Measurements from ENCODE around the gene MAPK7. TPM values are rescaled to one million over a fixed set of nuclear protein-coding genes. Genes with fewer than 3 reads are reported as not detected.

MAPK7 gene
- total RNA-seq, 1 experiment from 2014 or later, result 40.0 TPM

DNA sequence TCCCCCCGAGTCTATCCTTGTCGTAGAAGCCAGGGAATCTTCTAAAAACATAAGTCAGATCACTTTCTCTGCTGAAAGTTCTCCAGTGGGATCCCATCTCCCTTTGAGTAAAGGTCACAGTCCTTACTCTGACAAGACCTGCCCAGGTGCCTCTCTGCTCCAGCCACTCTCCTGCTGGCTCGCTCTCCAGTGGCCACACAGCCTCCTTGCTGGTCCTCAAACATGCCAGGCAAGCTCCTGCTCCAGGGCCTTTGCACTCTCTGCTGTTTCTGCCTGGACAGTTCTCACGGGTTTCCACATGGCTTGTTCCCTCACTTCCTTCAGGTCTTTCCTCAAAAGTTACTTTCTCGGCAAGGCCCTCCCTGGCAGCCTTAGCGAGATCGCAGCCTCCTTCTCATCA lies 19.1 kb upstream of the MAPK7 start:
- CTCF ChIA-PET, result no interaction called here
- no TSS peak for BruUV-seq (replicated peaks)

DNA sequence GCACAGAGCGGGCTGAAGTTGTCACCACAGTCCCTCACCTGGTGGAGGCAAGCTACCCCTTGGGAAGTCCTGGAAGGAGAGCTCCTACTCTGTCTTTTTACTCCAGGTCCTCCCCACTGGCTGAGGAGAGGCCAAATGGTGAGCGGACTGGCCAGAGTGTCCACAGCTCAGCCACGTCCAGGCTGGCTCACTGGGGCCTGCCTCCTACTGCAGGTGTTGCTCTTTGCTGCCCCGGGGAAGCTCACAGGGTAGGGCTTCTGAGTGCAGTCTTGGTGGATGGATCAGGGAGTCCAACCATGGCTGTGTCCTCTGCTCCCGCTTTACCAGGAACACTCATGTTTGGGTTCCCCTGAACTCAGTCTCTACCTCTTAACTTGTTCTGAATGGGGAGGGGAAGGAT lies 18.4 kb upstream of the MAPK7 start:
- DNase-seq (ENCODE audit: low spot score), result no peak
- intact Hi-C loops (cut with micrococcal nuclease; ENCODE audit: unreplicated experiment), result loop anchor here (5.0 kb wide), 1 partner anchor 287 kb away; the partner anchor contains the start of gene ALDH3A2

More for the DNA sequence above, 19.1 kb upstream of the MAPK7 start:
- H3K4me3 ChIP-seq (ENCODE audit: low read depth, low read length, poor library complexity, severe bottlenecking), result no peak overlapping the region
- H3K4me1 ChIP-seq (ENCODE audit: insufficient read depth, low read length, poor library complexity, severe bottlenecking), result peaks cover 13% of the 10 kb centered on the region
- intact Hi-C loops (cut with micrococcal nuclease; ENCODE audit: unreplicated experiment), result no loop called here
- H3K27ac ChIP-seq (ENCODE audit: low read depth, low read length, poor library complexity, severe bottlenecking), result no peak overlapping the region
- DNase-seq (ENCODE audit: low spot score), result no peak
- H3K9me3 ChIP-seq (ENCODE audit: low read depth, low read length, poor library complexity, severe bottlenecking), result no peaks in the 10 kb centered on the region
- TF ChIP-seq EZH2 (IDR thresholded peaks at IDR 0.05; ENCODE audit: borderline replicate concordance, low read depth, low read length, poor library complexity, severe bottlenecking), result no peak
- TF ChIP-seq, protein P1, sequence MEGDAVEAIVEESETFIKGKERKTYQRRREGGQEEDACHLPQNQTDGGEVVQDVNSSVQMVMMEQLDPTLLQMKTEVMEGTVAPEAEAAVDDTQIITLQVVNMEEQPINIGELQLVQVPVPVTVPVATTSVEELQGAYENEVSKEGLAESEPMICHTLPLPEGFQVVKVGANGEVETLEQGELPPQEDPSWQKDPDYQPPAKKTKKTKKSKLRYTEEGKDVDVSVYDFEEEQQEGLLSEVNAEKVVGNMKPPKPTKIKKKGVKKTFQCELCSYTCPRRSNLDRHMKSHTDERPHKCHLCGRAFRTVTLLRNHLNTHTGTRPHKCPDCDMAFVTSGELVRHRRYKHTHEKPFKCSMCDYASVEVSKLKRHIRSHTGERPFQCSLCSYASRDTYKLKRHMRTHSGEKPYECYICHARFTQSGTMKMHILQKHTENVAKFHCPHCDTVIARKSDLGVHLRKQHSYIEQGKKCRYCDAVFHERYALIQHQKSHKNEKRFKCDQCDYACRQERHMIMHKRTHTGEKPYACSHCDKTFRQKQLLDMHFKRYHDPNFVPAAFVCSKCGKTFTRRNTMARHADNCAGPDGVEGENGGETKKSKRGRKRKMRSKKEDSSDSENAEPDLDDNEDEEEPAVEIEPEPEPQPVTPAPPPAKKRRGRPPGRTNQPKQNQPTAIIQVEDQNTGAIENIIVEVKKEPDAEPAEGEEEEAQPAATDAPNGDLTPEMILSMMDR (conservative IDR thresholded peaks at IDR 0.05; ENCODE audit: low read depth, low read length), result no peak
- no peaks in the 10 kb centered on the region for H3K27me3 ChIP-seq (replicated peaks; ENCODE audit: insufficient read depth, low read depth, low read length, poor library complexity)
- POLR2A ChIA-PET (ENCODE audit: low non-redundant PET), result no interaction called here
- H3K36me3 ChIP-seq (ENCODE audit: insufficient read depth, low read length, poor library complexity, severe bottlenecking), result no peaks in the 10 kb centered on the region

DNA sequence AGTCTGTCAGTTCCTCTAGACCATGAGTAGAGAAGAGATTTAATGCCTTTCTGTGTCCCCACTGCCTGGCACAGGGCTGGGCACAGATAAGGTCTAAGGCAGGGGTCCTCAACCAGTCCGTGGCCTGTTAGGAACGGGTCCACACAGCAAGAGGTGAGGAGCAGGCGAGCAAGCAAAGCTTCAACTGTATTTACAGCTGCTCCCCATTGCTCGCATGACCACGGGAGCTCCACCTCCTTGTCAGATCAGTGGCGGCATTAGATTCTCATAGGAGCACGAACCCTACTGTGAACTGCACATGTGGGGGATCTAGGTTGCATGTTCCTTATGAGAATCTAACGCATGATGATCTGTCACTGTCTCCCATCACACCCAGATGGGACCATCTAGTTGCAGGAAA lies 17.5 kb upstream of the MAPK7 start:
- intact Hi-C loops (cut with micrococcal nuclease; ENCODE audit: unreplicated experiment), result loop anchor here (5.0 kb wide), 1 partner anchor 287 kb away; the partner anchor contains the start of gene ALDH3A2
- CTCF ChIA-PET, result no interaction called here
- no TSS peak for BruUV-seq (replicated peaks)

More for the DNA sequence above, 18.4 kb upstream of the MAPK7 start:
- no peaks in the 10 kb centered on the region for H3K9me3 ChIP-seq (ENCODE audit: low read depth, low read length, poor library complexity, severe bottlenecking)
- CTCF ChIA-PET, result no interaction called here
- H3K36me3 ChIP-seq (ENCODE audit: insufficient read depth, low read length, poor library complexity, severe bottlenecking), result no peaks in the 10 kb centered on the region
- no peak overlapping the region for H3K4me3 ChIP-seq (ENCODE audit: low read depth, low read length, poor library complexity, severe bottlenecking)
- POLR2A ChIA-PET (ENCODE audit: low non-redundant PET), result no interaction called here
- no peak overlapping the region for H3K27ac ChIP-seq (ENCODE audit: low read depth, low read length, poor library complexity, severe bottlenecking)
- no peak for TF ChIP-seq EZH2 (IDR thresholded peaks at IDR 0.05; ENCODE audit: borderline replicate concordance, low read depth, low read length, poor library complexity, severe bottlenecking)
- TF ChIP-seq, protein P1 (conservative IDR thresholded peaks at IDR 0.05; ENCODE audit: low read depth, low read length), result no peak
- H3K27me3 ChIP-seq (replicated peaks; ENCODE audit: insufficient read depth, low read depth, low read length, poor library complexity), result no peaks in the 10 kb centered on the region
- peaks cover 20% of the 10 kb centered on the region for H3K4me1 ChIP-seq (ENCODE audit: insufficient read depth, low read length, poor library complexity, severe bottlenecking)
- BruUV-seq (replicated peaks), result no TSS peak

More for the DNA sequence above, 17.5 kb upstream of the MAPK7 start:
- no peak for TF ChIP-seq EZH2 (IDR thresholded peaks at IDR 0.05; ENCODE audit: borderline replicate concordance, low read depth, low read length, poor library complexity, severe bottlenecking)
- TF ChIP-seq, protein P1 (conservative IDR thresholded peaks at IDR 0.05; ENCODE audit: low read depth, low read length), result no peak
- no peak overlapping the region for H3K4me3 ChIP-seq (ENCODE audit: low read depth, low read length, poor library complexity, severe bottlenecking)
- no peak overlapping the region for H3K27ac ChIP-seq (ENCODE audit: low read depth, low read length, poor library complexity, severe bottlenecking)
- no peaks in the 10 kb centered on the region for H3K36me3 ChIP-seq (ENCODE audit: insufficient read depth, low read length, poor library complexity, severe bottlenecking)
- H3K4me1 ChIP-seq (ENCODE audit: insufficient read depth, low read length, poor library complexity, severe bottlenecking), result peaks cover 22% of the 10 kb centered on the region
- POLR2A ChIA-PET (ENCODE audit: low non-redundant PET), result no interaction called here
- no peaks in the 10 kb centered on the region for H3K27me3 ChIP-seq (replicated peaks; ENCODE audit: insufficient read depth, low read depth, low read length, poor library complexity)
- no peaks in the 10 kb centered on the region for H3K9me3 ChIP-seq (ENCODE audit: low read depth, low read length, poor library complexity, severe bottlenecking)
- no peak for DNase-seq (ENCODE audit: low spot score)
